NCI-H1436 (cell line): ENCODE measurements around the gene ZFP1.

Source experiments
- DNase-seq: peaks from one replicate; lab custom pipeline; 2025; lab: John Stamatoyannopoulos, UW

ZFP1 gene

GRCh38 chr16:75148311-75149195 is at the start of gene ZFP1:
Gene ZFP1, plus strand, starts transcription at chr16:75148524. Its CDS starts 4,428 bp downstream, at chr16:75152952.
- DNase-seq: peak; percentile 90

GRCh38 chr16:75099075-75099667 is 49.2 kb upstream of the ZFP1 start:
- DNase-seq: no peak

- DNase-seq: no peak
These were observed 48.4 kb upstream of the ZFP1 start for GRCh38 chr16:75099738-75100602.

- no peak for DNase-seq
These were observed 47.7 kb upstream of the ZFP1 start for GRCh38 chr16:75100603-75100990.

GRCh38 chr16:75101635-75102034 is 46.7 kb upstream of the ZFP1 start:
- DNase-seq: no peak

GRCh38 chr16:75102595-75102994 is 45.7 kb upstream of the ZFP1 start:
- DNase-seq: no peak

GRCh38 chr16:75103994-75104393 is 44.3 kb upstream of the ZFP1 start:
- DNase-seq: no peak

GRCh38 chr16:75104836-75105235 is 43.5 kb upstream of the ZFP1 start:
- DNase-seq: no peak

- no peak for DNase-seq
These were observed 42.8 kb upstream of the ZFP1 start for GRCh38 chr16:75105306-75106061.

- no peak for DNase-seq
These were observed 41.7 kb upstream of the ZFP1 start for GRCh38 chr16:75106351-75107274.

GRCh38 chr16:75107505-75107904 is 40.8 kb upstream of the ZFP1 start:
- no peak for DNase-seq

GRCh38 chr16:75108792-75109731 is 39.3 kb upstream of the ZFP1 start:
- no peak for DNase-seq

GRCh38 chr16:75109732-75110243 is 38.5 kb upstream of the ZFP1 start:
- no peak for DNase-seq

- DNase-seq: peak; percentile 78
These were observed 37.4 kb upstream of the ZFP1 start for GRCh38 chr16:75110637-75111513.

GRCh38 chr16:75111514-75111940 is 36.8 kb upstream of the ZFP1 start:
- DNase-seq: no peak

GRCh38 chr16:75111961-75112733 is 36.2 kb upstream of the ZFP1 start:
- DNase-seq: no peak

GRCh38 chr16:75112734-75113491 is 35.4 kb upstream of the ZFP1 start:
- DNase-seq: no peak
